NCI-H748 (cell line): ENCODE data around the gene RBM34.
A peak's percentile ranks its signal among the peaks of the same experiment; 100 is the strongest.
"Not testable (repeated sequence)": the region's sequence is repeated elsewhere in the genome, so short reads cannot be mapped to it uniquely, and the experiment has no call there.

ENCODE experiments used
- DNase-seq: peaks from one replicate; lab custom pipeline; 2025; ENCODE audit not compliant: unreplicated experiment; lab: John Stamatoyannopoulos, UW

RBM34 gene

GRCh38 chr1:235160957-235161684 is at the start of gene RBM34:
TSS of gene RBM34 (minus strand) at chr1:235161250. CDS start at chr1:235161226, 24 bp downstream.
- peak; percentile 86 for DNase-seq

DNA sequence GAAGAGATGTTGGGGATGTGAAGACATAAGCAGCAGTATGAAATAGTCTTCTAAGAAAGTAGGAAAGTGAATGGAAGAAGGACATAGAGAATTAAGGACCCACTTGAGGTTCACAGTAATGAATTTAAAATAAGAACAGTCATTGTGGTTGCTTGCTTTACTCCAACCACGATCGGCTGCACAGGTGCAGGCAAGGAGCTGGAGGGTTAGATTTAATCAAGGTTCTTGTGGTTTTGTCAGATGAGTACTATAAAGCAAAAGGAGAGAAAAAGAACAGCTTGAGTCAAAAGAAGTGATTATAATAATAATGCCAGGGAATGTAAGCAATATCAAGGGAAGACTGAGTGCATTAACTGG is 46.1 kb upstream of the RBM34 start:
- no peak for DNase-seq

GRCh38 chr1:235206533-235207208 is 45.6 kb upstream of the RBM34 start:
- no peak for DNase-seq

GRCh38 chr1:235205687-235206086 is 44.6 kb upstream of the RBM34 start:
- DNase-seq = no peak

GRCh38 chr1:235203428-235203827 is 42.4 kb upstream of the RBM34 start:
- DNase-seq = no peak

GRCh38 chr1:235202447-235202846 is 41.4 kb upstream of the RBM34 start:
- DNase-seq = not testable (repeated sequence)

DNA sequence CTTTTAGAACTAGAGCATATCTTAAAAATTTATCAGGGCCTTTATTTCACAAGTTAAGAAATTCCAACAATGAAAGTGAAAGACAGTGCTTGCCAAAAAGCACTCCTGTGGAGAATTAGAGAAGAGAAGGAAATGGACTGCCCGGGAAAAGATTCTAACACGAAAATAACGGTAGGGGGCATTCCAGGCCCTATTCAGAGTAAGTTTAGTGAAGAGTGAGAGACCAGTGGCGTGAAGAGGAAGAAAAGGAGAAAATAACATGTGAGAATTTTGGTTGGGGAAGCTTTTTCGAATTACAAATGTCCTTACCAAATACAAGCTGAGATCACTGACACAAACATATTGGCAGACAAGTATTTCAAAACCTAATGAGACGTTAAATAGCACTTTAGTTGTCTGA is 38.4 kb upstream of the RBM34 start:
- DNase-seq = no peak

- DNase-seq = no peak
These were observed 29.4 kb upstream of the RBM34 start for GRCh38 chr1:235190431-235190830.

GRCh38 chr1:235187316-235187715 is 26.3 kb upstream of the RBM34 start:
- DNase-seq = no peak

- no peak for DNase-seq
These were observed 20.7 kb upstream of the RBM34 start for GRCh38 chr1:235181561-235182245.

- DNase-seq = no peak
These were observed 19.9 kb upstream of the RBM34 start for GRCh38 chr1:235180916-235181460.

- DNase-seq = no peak
These were observed 15.4 kb upstream of the RBM34 start for GRCh38 chr1:235176486-235176885.

DNA sequence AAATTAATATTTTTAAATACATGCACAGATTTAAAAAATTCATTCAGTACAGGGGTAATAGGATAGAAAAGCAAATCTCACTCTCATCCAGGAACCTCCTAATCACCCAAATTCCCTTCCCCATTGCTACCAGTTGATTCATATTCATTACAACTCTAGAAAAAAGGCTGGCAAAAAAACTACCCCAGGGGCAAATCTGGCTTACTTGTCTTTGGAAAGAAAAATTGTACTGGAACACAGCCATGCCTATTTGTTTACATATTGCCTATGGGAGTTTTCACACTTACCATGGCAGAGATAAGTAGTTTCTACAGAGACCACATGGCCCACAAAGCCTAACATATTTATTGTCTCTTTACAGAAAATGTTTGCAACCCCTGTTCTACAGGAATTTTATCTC is 8.9 kb upstream of the RBM34 start:
- DNase-seq = no peak

GRCh38 chr1:235168375-235168774 is 7.3 kb upstream of the RBM34 start:
- DNase-seq = no peak

DNA sequence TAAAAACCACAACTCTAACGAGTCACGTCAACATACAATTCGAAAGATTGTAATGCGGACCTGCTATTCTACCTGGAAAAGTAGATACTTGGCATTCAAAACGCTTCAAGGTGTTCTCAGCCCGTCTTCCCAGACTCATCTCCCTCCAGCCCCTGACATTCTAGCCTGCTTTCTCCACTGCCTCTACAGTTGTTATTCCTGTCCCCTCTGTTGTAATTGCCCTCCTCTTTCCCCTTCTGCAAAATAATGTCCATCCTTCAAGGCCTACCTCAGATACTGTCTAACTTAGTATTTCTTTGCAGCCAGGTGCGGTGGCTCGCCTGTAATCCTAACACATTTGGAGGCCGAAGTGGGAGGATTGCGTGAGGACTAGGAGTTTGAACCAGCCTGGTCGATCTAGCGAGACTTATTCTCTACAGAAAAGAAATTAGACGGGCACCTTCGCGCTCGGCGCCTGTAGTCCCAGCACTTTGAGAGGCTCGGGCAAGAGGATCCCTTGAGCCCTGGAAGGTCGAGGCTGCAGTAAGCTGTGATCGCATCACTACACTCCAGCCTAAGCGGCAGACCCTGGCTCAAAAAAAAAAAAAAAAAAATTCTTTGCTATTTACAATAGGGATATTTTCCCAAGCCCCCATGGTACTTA is 756 bp upstream of the RBM34 start:
- peak; percentile 31 for DNase-seq

DNA sequence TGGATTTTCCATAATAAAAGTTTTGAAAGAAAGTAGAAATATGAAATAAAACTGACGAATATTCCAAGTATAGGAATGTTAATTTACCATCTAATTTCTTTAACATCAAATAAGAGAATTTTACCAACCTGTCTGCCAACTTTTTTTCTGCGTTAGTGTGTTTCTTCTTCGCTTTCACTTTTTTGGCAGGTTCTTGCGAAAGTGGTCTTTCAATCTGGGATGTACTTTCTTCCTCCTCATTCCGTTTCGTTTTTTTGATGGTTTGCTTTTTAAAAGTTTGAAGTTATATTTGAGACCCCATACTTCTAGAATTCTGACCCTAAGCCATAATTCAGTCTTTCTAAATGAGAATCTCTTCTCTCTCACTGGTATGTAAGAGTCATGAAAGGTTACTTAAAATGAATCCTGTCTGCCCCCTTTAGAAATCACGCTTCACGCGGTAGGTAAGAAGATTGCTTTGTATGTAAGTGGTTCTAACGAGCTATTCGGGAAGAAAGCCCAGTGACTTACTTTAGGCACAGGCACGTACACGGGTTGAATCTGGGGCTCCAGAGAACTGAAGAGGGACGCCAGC is 580 bp downstream of the RBM34 start:
- DNase-seq = no peak

GRCh38 chr1:235159930-235160329 is 1.1 kb downstream of the RBM34 start:
- DNase-seq = not testable (repeated sequence)

DNA sequence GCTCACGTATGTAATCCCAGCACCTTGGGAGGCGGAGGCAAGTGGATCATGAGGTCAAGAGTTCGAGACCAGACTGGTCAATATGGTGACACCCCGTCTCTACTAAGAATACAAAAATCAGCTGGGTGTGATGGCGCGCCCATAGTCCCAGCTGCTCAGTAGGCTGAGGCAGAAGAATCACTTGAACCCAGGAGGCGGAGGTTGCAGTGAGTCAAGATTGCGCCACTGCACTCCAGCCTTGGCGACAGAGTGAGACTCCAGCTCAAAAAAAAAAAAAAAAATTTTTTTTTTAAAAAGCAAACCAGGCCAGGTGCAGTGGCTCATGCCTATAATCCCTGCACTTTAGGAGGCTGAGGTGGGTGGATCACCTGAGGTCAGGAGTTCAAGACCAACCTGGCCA is 1.8 kb downstream of the RBM34 start:
- DNase-seq = not testable (repeated sequence)

GRCh38 chr1:235158680-235159079 is 2.4 kb downstream of the RBM34 start:
- DNase-seq = no peak

DNA sequence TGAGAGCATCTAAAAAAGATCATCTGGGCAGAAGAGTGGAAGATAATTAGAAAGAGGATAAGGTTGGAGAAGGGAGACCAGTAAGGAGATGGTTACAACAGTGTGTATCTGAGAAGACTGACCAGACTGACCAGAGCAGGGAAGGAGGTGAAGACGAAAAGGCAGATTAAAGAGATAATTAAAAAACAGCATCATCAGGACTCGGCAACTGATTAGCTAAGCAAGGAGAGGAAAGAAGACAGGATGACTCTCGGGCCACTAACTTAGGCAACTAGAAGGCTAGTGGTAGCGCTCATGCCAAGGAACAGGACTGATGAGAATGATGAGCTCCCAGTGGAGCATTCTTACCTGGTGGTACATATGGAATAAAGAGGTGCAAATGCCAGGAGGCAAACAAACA is 3.9 kb downstream of the RBM34 start:
- DNase-seq = no peak

DNA sequence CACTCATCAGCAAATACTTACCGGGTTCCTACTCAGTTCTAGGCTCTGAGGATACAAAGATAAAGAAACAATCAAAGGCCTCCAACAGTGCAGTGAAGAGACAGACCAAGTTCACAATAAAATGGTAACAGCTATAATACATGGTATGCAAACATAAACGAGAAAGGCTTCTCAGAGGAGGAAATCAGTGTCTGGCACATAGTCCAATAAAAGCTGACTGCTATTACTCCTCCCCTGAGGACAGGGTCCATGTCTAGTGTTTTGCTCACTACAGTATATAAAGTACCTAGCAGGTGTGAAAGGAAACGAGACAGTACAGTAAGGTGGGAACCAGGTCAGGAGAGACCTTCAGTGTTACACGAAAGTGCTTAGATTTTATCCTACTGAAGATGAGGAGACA is 4.3 kb downstream of the RBM34 start:
- no peak for DNase-seq
